ENCODE results near the gene CARM1.
"Not testable (repeated sequence)": the region's sequence is repeated elsewhere in the genome, so short reads cannot be mapped to it uniquely, and the experiment has no call there.

The CARM1 gene

GRCh38 chr19:10856899-10857298 is 14.5 kb upstream of the CARM1 start:
- H3K27me3 Mint-ChIP-seq; H3K27ac Mint-ChIP-seq; H3K4me3 Mint-ChIP-seq; H3K9me3 Mint-ChIP-seq; intact Hi-C loops (cut with micrococcal nuclease): not testable (repeated sequence)
- peaks cover 32% of the 10 kb centered on the region for H3K36me3 Mint-ChIP-seq (ENCODE audit: low read depth)
- peaks cover 40% of the 10 kb centered on the region for H3K4me1 Mint-ChIP-seq (ENCODE audit: low read depth)

DNA sequence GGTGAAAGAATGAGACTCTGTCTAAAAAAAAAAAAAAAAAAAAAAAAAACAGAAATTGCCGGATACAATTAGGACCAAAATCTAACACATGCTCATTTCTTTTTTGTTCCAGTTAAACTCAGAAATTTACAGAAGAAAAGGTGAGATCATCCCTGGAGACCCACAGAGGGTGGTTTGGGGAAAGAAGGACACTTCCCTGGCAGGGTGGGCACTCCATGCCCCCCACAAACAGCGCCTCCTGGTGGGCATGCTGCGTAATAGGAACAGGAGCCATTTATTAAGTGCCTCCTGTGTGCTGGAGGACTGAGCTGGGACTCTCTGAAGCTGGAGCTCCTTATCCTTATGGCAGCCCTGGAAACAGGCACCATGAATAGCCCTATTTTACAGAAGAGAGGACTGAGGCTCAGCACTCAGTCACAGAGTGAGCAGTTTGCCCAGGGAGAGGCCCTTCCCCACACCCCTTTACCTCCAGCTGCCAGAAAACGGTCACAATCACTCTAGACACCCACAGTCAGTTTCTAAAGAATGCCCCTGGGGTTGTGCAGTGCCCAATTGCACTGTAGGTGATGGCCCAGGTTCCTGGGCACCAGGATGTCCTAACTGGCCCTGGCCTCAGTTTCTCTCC is 13.0 kb upstream of the CARM1 start:
- intact Hi-C loops (cut with micrococcal nuclease): no loop called here
- Mint-ChIP-seq H3K27me3 (no peaks in the 10 kb centered on the region), H3K4me1 (ENCODE audit: low read depth) (peaks cover 38% of the 10 kb centered on the region), H3K9me3 (no peaks in the 10 kb centered on the region), H3K27ac (no peak overlapping the region), H3K36me3 (ENCODE audit: low read depth) (peaks cover 33% of the 10 kb centered on the region), H3K4me3 (no peak overlapping the region)

GRCh38 chr19:10861103-10861651 is 10.2 kb upstream of the CARM1 start:
- no peaks in the 10 kb centered on the region for H3K27me3 Mint-ChIP-seq
- no peak overlapping the region for H3K4me3 Mint-ChIP-seq
- no peaks in the 10 kb centered on the region for H3K9me3 Mint-ChIP-seq
- intact Hi-C loops (cut with micrococcal nuclease): loop anchor here (10.0 kb wide), 1 partner anchor 76 kb away; no protein-coding TSS in a partner anchor
- peaks cover 44% of the 10 kb centered on the region for H3K4me1 Mint-ChIP-seq (ENCODE audit: low read depth)
- peak overlapping the region; percentile 60 for H3K27ac Mint-ChIP-seq
- peaks cover 39% of the 10 kb centered on the region for H3K36me3 Mint-ChIP-seq (ENCODE audit: low read depth)

DNA sequence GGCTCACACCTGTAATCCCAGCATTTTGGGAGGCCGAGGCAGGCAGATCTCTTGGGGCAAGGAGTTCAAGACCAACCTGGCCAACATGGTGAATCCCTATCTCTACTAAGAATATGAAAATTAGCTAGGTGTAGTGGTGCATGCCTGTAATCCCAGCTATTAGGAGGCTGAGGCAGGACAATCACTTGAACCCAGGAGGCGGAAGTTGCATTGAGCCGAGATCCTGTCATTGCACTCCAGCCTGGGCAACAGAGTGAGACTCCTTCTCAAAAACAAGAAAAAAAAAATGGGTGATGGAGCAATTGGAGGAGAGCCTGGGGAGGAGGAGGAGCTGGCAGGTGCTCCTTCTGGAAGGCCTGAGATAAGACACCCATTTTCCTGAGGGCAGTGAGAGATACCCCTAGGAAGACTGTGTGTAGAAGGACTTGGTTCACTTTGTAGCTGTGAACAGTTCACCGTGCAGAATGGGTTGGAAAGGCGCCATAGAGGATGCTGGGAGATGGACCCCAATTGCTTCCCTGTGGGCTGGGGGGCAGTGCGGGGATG is 8.7 kb upstream of the CARM1 start:
- peaks cover 35% of the 10 kb centered on the region for H3K36me3 Mint-ChIP-seq (ENCODE audit: low read depth)
- no peaks in the 10 kb centered on the region for H3K9me3 Mint-ChIP-seq
- H3K27ac Mint-ChIP-seq: peak overlapping the region; percentile 36
- H3K4me3 Mint-ChIP-seq: no peak overlapping the region
- no peaks in the 10 kb centered on the region for H3K27me3 Mint-ChIP-seq
- intact Hi-C loops (cut with micrococcal nuclease): loop anchor here (10.0 kb wide), 1 partner anchor 78 kb away; no protein-coding TSS in a partner anchor
- H3K4me1 Mint-ChIP-seq (ENCODE audit: low read depth): peaks cover 51% of the 10 kb centered on the region

- Mint-ChIP-seq H3K4me1 (ENCODE audit: low read depth) (peaks cover 55% of the 10 kb centered on the region), H3K36me3 (ENCODE audit: low read depth) (peaks cover 29% of the 10 kb centered on the region), H3K27ac (peak overlapping the region; percentile 36), H3K9me3 (no peaks in the 10 kb centered on the region), H3K4me3 (no peak overlapping the region), H3K27me3 (no peaks in the 10 kb centered on the region)
- intact Hi-C loops (cut with micrococcal nuclease): loop anchor here (10.0 kb wide), 1 partner anchor 78 kb away; no protein-coding TSS in a partner anchor
Observed at GRCh38 chr19:10863107-10863717, 8.1 kb upstream of the CARM1 start.

DNA sequence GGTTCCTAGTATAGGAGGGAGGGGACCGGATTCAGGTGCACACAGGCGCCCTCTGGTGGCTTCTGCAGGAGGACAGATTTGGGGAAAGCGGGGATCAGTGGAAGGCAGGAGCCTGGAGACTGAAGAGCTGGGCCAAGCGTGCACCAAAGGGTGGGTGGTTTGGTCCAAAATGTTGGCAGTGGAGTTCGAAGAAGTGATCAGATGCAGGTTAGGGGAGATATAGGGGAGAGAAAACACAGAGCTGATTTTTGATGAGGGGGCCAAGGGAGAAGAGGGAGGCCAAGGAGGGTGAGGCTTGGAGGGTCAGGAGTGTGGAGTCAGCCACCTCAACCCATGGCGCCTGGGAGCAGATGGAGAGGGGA is 6.8 kb upstream of the CARM1 start:
- H3K4me3 Mint-ChIP-seq: no peak overlapping the region
- no peaks in the 10 kb centered on the region for H3K27me3 Mint-ChIP-seq
- peaks cover 34% of the 10 kb centered on the region for H3K36me3 Mint-ChIP-seq (ENCODE audit: low read depth)
- H3K9me3 Mint-ChIP-seq: no peaks in the 10 kb centered on the region
- H3K27ac Mint-ChIP-seq: peak overlapping the region; percentile 36
- peaks cover 64% of the 10 kb centered on the region for H3K4me1 Mint-ChIP-seq (ENCODE audit: low read depth)
- intact Hi-C loops (cut with micrococcal nuclease): loop anchor here (1.0 to 10.0 kb wide), 2 partner anchors 80 to 147 kb away; no protein-coding TSS in a partner anchor

- H3K27ac Mint-ChIP-seq: peak overlapping the region; percentile 91
- H3K27me3 Mint-ChIP-seq: no peaks in the 10 kb centered on the region
- intact Hi-C loops (cut with micrococcal nuclease): loop anchor here (10.0 kb wide), 1 partner anchor 82 kb away; no protein-coding TSS in a partner anchor
- peaks cover 62% of the 10 kb centered on the region for H3K4me1 Mint-ChIP-seq (ENCODE audit: low read depth)
- no peaks in the 10 kb centered on the region for H3K9me3 Mint-ChIP-seq
- peaks cover 31% of the 10 kb centered on the region for H3K36me3 Mint-ChIP-seq (ENCODE audit: low read depth)
- H3K4me3 Mint-ChIP-seq: no peak overlapping the region
Observed at GRCh38 chr19:10866495-10866894, 4.9 kb upstream of the CARM1 start.

DNA sequence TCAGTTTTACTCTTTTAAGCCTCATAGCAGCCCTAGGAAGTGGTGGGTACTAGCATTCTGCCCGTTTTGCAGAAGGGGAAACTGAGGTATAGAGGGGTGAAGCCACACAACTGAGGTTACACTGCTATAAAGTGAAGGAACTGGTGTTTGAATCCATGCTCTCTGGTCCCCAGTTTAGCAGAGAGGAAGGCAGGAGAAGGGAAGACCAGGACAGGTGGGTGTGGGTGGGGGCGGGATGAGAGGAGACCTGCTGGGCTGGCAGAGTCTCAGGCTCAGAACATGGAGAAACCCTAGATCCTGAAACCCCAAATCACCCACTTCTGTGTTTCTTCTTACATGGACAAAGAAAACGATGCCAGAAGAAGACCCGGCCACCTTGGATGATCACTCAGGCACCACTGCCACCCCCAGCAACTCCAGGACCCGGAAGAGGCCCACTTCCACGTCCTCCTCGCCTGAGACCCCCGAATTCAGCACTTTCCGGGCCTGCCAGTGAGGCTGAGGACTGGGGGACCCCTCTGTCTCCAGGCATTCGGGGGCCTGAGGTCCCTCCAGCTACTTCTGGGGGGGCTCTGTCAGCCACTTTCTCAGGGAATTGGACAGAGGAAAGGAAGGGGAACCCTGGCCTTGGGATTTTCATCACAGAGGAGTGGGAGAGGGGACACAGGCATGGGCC is 2.3 kb upstream of the CARM1 start:
- peak overlapping the region; percentile 91 for H3K27ac Mint-ChIP-seq
- peaks cover 67% of the 10 kb centered on the region for H3K4me1 Mint-ChIP-seq (ENCODE audit: low read depth)
- H3K36me3 Mint-ChIP-seq (ENCODE audit: low read depth): peaks cover 35% of the 10 kb centered on the region
- intact Hi-C loops (cut with micrococcal nuclease): loop anchor here (10.0 kb wide), 1 partner anchor 84 kb away; no protein-coding TSS in a partner anchor
- no peaks in the 10 kb centered on the region for H3K9me3 Mint-ChIP-seq
- H3K27me3 Mint-ChIP-seq: no peaks in the 10 kb centered on the region
- H3K4me3 Mint-ChIP-seq: no peak overlapping the region

DNA sequence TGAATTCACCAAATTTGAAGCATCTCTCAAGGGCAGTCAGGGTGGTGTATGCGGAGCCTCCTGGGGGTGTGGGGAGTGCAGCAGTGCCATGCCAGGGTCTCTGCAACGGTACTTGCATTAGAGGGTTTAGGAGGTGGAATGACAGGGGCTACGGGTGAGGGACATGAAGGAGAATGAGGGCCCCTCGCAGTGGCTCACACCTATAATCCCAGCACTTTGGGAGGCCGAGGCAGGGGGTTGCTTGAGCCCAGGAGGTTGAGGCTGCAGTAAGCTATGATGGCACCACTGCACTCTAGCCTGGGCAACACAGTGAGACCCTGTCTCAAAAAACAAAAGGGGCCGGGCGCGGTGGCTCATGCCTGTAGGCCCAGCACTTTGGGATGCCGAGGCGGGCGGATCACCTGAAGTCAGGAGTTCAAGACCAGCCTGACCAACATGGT is 1.5 kb upstream of the CARM1 start:
- H3K27me3 Mint-ChIP-seq, H3K9me3 Mint-ChIP-seq: not testable (repeated sequence)
- Mint-ChIP-seq H3K4me3 (peak overlapping the region; percentile 80), H3K4me1 (ENCODE audit: low read depth) (peaks cover 64% of the 10 kb centered on the region), H3K27ac (peak overlapping the region; percentile 88), H3K36me3 (ENCODE audit: low read depth) (peaks cover 34% of the 10 kb centered on the region)
- intact Hi-C loops (cut with micrococcal nuclease): loop anchor here (5.0 to 10.0 kb wide), 2 partner anchors 37 to 85 kb away; no protein-coding TSS in a partner anchor

- peak overlapping the region; percentile 80 for H3K4me3 Mint-ChIP-seq
- peaks cover 40% of the 10 kb centered on the region for H3K36me3 Mint-ChIP-seq (ENCODE audit: low read depth)
- intact Hi-C loops (cut with micrococcal nuclease): loop anchor here (5.0 kb wide), 1 partner anchor 37 kb away; no protein-coding TSS in a partner anchor
Observed at GRCh38 chr19:10870501-10870954, 825 bp upstream of the CARM1 start.

GRCh38 chr19:10871711-10872545 is 575 bp downstream of the CARM1 start:
- Mint-ChIP-seq H3K27me3 (no peaks in the 10 kb centered on the region), H3K9me3 (no peaks in the 10 kb centered on the region), H3K4me1 (ENCODE audit: low read depth) (peaks cover 81% of the 10 kb centered on the region)

More at GRCh38 chr19:10870501-10870954, 825 bp upstream of the CARM1 start:
- Mint-ChIP-seq H3K4me1 (ENCODE audit: low read depth) (peaks cover 70% of the 10 kb centered on the region), H3K9me3 (no peaks in the 10 kb centered on the region), H3K27ac (peak overlapping the region; percentile 88), H3K27me3 (no peaks in the 10 kb centered on the region)

DNA sequence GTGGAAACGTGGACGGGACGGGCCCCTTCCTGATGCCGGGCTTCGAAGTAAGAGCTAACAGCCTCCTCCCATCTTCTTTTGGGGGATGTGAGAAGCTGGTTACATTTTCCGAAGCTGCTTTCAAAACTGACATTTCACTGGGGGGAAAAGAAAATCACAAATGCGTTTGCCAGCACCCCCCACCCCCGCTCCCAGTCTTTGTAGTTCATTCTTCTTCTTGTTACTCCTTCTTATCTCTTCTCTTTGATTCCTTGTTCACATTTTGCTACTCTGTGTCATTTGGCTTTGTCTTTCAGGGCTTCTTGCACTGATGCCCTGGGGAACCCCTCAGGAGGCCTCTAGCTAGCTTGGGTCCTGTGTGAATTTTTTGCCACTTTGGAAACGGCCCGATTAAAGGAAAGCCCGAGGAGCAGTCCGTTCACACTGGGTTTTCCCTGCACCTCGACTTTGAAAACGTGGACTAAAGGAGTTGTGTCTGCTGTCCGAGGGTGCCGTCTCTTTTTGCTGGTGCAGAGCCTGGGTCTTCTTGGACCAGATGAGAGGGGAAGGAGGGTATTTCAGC is 1.3 kb downstream of the CARM1 start:
- Mint-ChIP-seq H3K36me3 (ENCODE audit: low read depth) (peaks cover 40% of the 10 kb centered on the region), H3K4me3 (peak overlapping the region; percentile 79), H3K9me3 (no peaks in the 10 kb centered on the region), H3K4me1 (ENCODE audit: low read depth) (peaks cover 77% of the 10 kb centered on the region), H3K27me3 (no peaks in the 10 kb centered on the region), H3K27ac (peak overlapping the region; percentile 80)
- intact Hi-C loops (cut with micrococcal nuclease): loop anchor here (5.0 kb wide), 1 partner anchor 35 kb away; no protein-coding TSS in a partner anchor

More at GRCh38 chr19:10871711-10872545, 575 bp downstream of the CARM1 start:
- H3K4me3 Mint-ChIP-seq: peak overlapping the region; percentile 79
- peak overlapping the region; percentile 80 for H3K27ac Mint-ChIP-seq
- intact Hi-C loops (cut with micrococcal nuclease): loop anchor here (1.0 to 5.0 kb wide), 2 partner anchors 35 to 56 kb away; partner anchors contain the start of genes TIMM29 and YIPF2
- peaks cover 40% of the 10 kb centered on the region for H3K36me3 Mint-ChIP-seq (ENCODE audit: low read depth)

All from dendritic cell treated with granulocyte-macrophage colony-stimulating factor and Interleukin-4, amounts not matched to agents 40 ng/mL and 50 ng/mL, for 4 days (primary cell).